H1 (cell line): Measurements from ENCODE around the gene TMEM132A. TPM values are rescaled to one million over a fixed set of nuclear protein-coding genes. Genes with fewer than 3 reads are reported as not detected.

Source experiments
- ASH2L ChIP-seq: fragments of 200-600, 300-600 bp; sonication (generic); IDR thresholded peaks from one replicate; pipeline ENCODE4 v1.7.1; 2017; ENCODE audit warnings: low read length
- BACH1 ChIP-seq: IDR thresholded peaks from 2 replicates; pipeline ENCODE4 v1.6.1; 2012; ENCODE audit warnings: low read length, improper control_type of control experiment
- CREB1 ChIP-seq: IDR thresholded peaks from 2 replicates; pipeline ENCODE4 v1.6.1; 2012; ENCODE audit warnings: inconsistent platforms
- CTBP2 ChIP-seq: IDR thresholded peaks from 2 replicates; pipeline ENCODE4 v1.7.0; 2011; ENCODE audit warnings: borderline replicate concordance, mild to moderate bottlenecking, moderate library complexity, mixed read lengths, low read length; ENCODE audit not compliant: insufficient read depth, insufficient read length
- CTCF ChIP-seq, 3 experiments: IDR thresholded peaks; 1 replicate in 2 of 3; 2 replicates in 1 of 3; pipeline versions ENCODE4 v1.5.1 to v1.6.1; 2011; ENCODE audit warnings: low read length in 3 of 3, mild to moderate bottlenecking in 3 of 3, inconsistent platforms in 2 of 3, low read depth in 1 of 3, moderate library complexity in 1 of 3; ENCODE audit not compliant: insufficient read depth in 1 of 3; ENCODE audit errors: control extremely low read depth in 1 of 3
- FOSL1 ChIP-seq: IDR thresholded peaks from 2 replicates; pipeline ENCODE4 v1.6.1; 2011; ENCODE audit warnings: mild to moderate bottlenecking, low read depth, low read length, moderate library complexity; ENCODE audit not compliant: insufficient read depth
- JUN ChIP-seq: IDR thresholded peaks from 2 replicates; pipeline ENCODE4 v1.6.1; 2011; ENCODE audit warnings: low read depth, mild to moderate bottlenecking, improper control_type of control experiment, low read length
- JUND ChIP-seq: IDR thresholded peaks from 2 replicates; pipeline ENCODE4 v1.6.1; 2011; ENCODE audit warnings: mild to moderate bottlenecking, improper control_type of control experiment, low read length
- KDM4A ChIP-seq: IDR thresholded peaks from one replicate; pipeline ENCODE4 v1.7.1; 2012; ENCODE audit warnings: low read depth, mild to moderate bottlenecking, moderate library complexity, low read length, inconsistent platforms; ENCODE audit not compliant: severe bottlenecking
- KDM5A ChIP-seq: fragments of 200-600 bp; IDR thresholded peaks from 2 replicates; pipeline ENCODE4 v1.7.1; 2012; ENCODE audit warnings: mild to moderate bottlenecking, low read length, inconsistent platforms, mixed read lengths
- MAFK ChIP-seq: IDR thresholded peaks from 2 replicates; pipeline ENCODE4 v1.6.1; 2012; ENCODE audit warnings: low read depth, mild to moderate bottlenecking, improper control_type of control experiment, low read length
- MAX ChIP-seq: IDR thresholded peaks from 2 replicates; pipeline ENCODE4 v1.6.1; 2012; ENCODE audit warnings: inconsistent platforms
- NANOG ChIP-seq: IDR thresholded peaks from 2 replicates; pipeline ENCODE4 v1.6.1; 2011; ENCODE audit warnings: low read length, low read depth, mild to moderate bottlenecking, inconsistent platforms; ENCODE audit not compliant: insufficient read depth, poor library complexity, severe bottlenecking
- RBBP5 ChIP-seq: IDR thresholded peaks from 2 replicates; pipeline ENCODE4 v1.7.1; 2012; ENCODE audit warnings: low read depth, mild to moderate bottlenecking, inconsistent platforms, low read length, moderate library complexity, borderline replicate concordance
- SP1 ChIP-seq: IDR thresholded peaks from 2 replicates; pipeline ENCODE4 v1.6.1; 2011; ENCODE audit warnings: low read depth, low read length
- TAF1 ChIP-seq: IDR thresholded peaks from 2 replicates; pipeline ENCODE4 v1.6.1; 2011; ENCODE audit warnings: mild to moderate bottlenecking, low read depth, low read length
- TBP ChIP-seq: IDR thresholded peaks from 2 replicates; pipeline ENCODE4 v1.6.1; 2011; ENCODE audit warnings: low read depth, low read length, improper control_type of control experiment
- TCF12 ChIP-seq: IDR thresholded peaks from 2 replicates; pipeline ENCODE4 v1.6.1; 2011; ENCODE audit warnings: low read depth, mild to moderate bottlenecking, low read length
- USF2 ChIP-seq: IDR thresholded peaks from 2 replicates; pipeline ENCODE4 v1.6.1; 2011; ENCODE audit warnings: low read length, improper control_type of control experiment
- ZNF274 ChIP-seq: IDR thresholded peaks from 2 replicates; pipeline ENCODE4 v1.7.0; 2012; ENCODE audit warnings: low read length, borderline replicate concordance; ENCODE audit errors: extremely low read depth
- polyA plus RNA-seq, 7 experiments: library from polyadenylated mRNA; depleted of rRNA in 3 of 7; stranded (reverse) in 5 of 7; unstranded in 2 of 7; fragments of >200 nt in 5 of 7; fragments of 200-250 nt in 2 of 7; gene quantifications; 1 replicate in 5 of 7; 2 replicates in 1 of 7; 4 replicates in 1 of 7; pipeline versions ENCODE4 v1.2.1 to v1.2.3, GENCODE V29; 2011 to 2013; ENCODE audit warnings: missing spikeins in 2 of 7, mixed read lengths in 2 of 7
- total RNA-seq: library from RNA; stranded (reverse); fragmentation: NEBNext Ultra II Directional; extraction: Animal tissue kit (Norgen Biotek cat#: 25700); gene quantifications from 2 replicates; pipeline ENCODE4 v1.2.1, GENCODE V29; 2021

TMEM132A gene
- total and polyA plus RNA-seq, 2 of the 8 experiments (the other 6 are each of a cell fraction or from before 2014, with no cell fraction given), result 46.6 to 97.9 TPM

- TF ChIP-seq JUN (no peak), JUND (no peak), CREB1 (0 out of 2 replicates have a peak, but pooled peaks have one; percentile 50), USF2 (0 out of 2 replicates have a peak, but pooled peaks have one; percentile 14), NANOG (no peak), BACH1 (no peak), CTBP2 (no peak), TBP (no peak), ASH2L (peak; percentile 11), MAX (peak; percentile 94), RBBP5 (0 out of 2 replicates have a peak, but pooled peaks have one; percentile 31), SP1 (no peak), KDM5A (no peak), KDM4A (peak; percentile 74), TAF1 (peak; percentile 25; the same call in 1 of the 2 replicates), TCF12 (peak; percentile 13; the same call in 1 of the 2 replicates), FOSL1 (peak; percentile 95), CTCF (IDR thresholded peaks at IDR 0.05; ENCODE audit: control extremely low read depth in 1 of 3, insufficient read depth in 1 of 3, low read depth in 1 of 3, low read length in 3 of 3) (no peak), MAFK (no peak), ZNF274 (no peak)
These were observed at the start of gene TMEM132A (continued) for GRCh38 chr11:60924110-60924905.
